LNCaP clone FGC (cell line): Measurements from ENCODE around the gene SYF2.

ENCODE experiments used
- DNase-seq: peaks from one replicate; pipeline ENCODE4 v3.0.0-alpha.2; 2011; ENCODE audit warnings: low read depth
- H3K4me3 ChIP-seq: 2 replicates; pipeline ENCODE4 v1.5.1; 2011; ENCODE audit warnings: mild to moderate bottlenecking, low read depth, low read length, control low read depth
- TF ChIP-seq, protein P1 (sequence below): IDR thresholded peaks from 2 replicates; pipeline ENCODE4 v1.5.1; 2012; ENCODE audit warnings: mild to moderate bottlenecking; ENCODE audit not compliant: control insufficient read depth, insufficient read depth; ENCODE audit errors: extremely low read depth

The SYF2 gene

DNA sequence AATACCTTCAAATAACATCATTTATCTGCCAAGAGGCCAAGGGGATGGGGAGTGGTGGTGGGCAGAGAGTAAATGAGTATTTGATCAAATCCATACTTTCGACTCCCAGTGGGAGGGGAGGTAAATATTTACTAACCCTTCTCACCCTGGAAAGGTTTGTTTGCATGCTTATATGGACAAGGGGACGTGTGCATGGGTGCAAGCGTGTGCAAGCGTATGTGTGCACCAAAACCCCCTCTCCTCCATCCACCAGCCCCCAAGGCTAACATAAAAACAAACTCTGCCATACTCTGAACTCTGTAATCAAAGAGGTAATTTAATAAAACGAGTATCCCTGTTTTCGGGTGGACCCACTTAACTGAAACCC is 58.0 kb downstream of the SYF2 start:
- TF ChIP-seq, protein P1, sequence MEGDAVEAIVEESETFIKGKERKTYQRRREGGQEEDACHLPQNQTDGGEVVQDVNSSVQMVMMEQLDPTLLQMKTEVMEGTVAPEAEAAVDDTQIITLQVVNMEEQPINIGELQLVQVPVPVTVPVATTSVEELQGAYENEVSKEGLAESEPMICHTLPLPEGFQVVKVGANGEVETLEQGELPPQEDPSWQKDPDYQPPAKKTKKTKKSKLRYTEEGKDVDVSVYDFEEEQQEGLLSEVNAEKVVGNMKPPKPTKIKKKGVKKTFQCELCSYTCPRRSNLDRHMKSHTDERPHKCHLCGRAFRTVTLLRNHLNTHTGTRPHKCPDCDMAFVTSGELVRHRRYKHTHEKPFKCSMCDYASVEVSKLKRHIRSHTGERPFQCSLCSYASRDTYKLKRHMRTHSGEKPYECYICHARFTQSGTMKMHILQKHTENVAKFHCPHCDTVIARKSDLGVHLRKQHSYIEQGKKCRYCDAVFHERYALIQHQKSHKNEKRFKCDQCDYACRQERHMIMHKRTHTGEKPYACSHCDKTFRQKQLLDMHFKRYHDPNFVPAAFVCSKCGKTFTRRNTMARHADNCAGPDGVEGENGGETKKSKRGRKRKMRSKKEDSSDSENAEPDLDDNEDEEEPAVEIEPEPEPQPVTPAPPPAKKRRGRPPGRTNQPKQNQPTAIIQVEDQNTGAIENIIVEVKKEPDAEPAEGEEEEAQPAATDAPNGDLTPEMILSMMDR: no peak
- no peak for DNase-seq
- H3K4me3 ChIP-seq: no peak overlapping the region

DNA sequence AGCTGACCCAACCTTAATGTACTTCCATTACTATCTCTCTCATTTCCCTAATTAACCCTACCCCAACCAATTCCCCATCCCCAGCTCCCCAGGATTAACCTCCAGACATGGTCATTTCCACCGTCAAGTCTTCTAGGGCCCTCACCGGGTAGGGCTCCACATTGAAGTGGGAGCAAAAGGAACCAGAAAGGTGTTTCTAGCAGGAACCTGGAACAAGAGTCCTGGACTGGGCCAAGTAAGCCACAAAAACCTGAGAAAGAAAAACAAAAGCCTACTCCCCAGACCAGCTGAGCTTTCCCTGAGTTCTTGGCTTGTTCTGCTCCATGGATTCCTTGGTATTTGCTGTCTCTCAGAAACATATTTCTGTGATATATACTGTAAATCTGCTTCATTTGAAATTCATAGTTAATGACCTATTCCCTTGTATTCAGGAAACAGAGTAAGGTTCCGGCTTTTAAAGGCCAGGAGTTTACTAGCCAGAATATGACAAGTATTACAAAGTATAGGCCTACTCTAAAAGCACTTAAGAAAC is 58.4 kb downstream of the SYF2 start:
- no peak overlapping the region for H3K4me3 ChIP-seq
- TF ChIP-seq, protein P1: no peak
- DNase-seq: no peak
